Measurements from ENCODE around the gene THOP1.

GRCh38 chr19:2812414-2813234 is 27.3 kb downstream of the THOP1 start:
- TF ChIP-seq, protein P1, sequence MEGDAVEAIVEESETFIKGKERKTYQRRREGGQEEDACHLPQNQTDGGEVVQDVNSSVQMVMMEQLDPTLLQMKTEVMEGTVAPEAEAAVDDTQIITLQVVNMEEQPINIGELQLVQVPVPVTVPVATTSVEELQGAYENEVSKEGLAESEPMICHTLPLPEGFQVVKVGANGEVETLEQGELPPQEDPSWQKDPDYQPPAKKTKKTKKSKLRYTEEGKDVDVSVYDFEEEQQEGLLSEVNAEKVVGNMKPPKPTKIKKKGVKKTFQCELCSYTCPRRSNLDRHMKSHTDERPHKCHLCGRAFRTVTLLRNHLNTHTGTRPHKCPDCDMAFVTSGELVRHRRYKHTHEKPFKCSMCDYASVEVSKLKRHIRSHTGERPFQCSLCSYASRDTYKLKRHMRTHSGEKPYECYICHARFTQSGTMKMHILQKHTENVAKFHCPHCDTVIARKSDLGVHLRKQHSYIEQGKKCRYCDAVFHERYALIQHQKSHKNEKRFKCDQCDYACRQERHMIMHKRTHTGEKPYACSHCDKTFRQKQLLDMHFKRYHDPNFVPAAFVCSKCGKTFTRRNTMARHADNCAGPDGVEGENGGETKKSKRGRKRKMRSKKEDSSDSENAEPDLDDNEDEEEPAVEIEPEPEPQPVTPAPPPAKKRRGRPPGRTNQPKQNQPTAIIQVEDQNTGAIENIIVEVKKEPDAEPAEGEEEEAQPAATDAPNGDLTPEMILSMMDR (IDR thresholded peaks at IDR 0.05) = no peak
- no peak for TF ChIP-seq POLR2A (IDR thresholded peaks at IDR 0.05)
